Transverse colon (tissue), 4 donors: Measurements from ENCODE around the gene IPO4. TPM values are rescaled to one million over a fixed set of nuclear protein-coding genes. Genes with fewer than 3 reads are reported as not detected.

Experiments
- DNase-seq: peaks from one replicate; pipeline ENCODE4 v3.0.0-alpha.2; 2019
- H3K27ac ChIP-seq, 4 donors: fragments of 200-600 bp; sonication (generic); 2 replicates each; pipeline ENCODE4 v1.5.1; 2016 to 2018; ENCODE audit warnings: inconsistent platforms in 4 of 4
- H3K27me3 ChIP-seq: fragments of 200-600 bp; sonication (generic); 2 replicates; pipeline ENCODE4 v1.5.1; 2017; ENCODE audit warnings: inconsistent platforms
- H3K36me3 ChIP-seq, 4 donors: fragments of 200-600 bp; sonication (generic); 2 replicates each; pipeline ENCODE4 v1.5.1; 2017 to 2019; ENCODE audit warnings: inconsistent platforms in 4 of 4
- H3K4me1 ChIP-seq, 4 donors: fragments of 200-600 bp; sonication (generic); 2 replicates each; pipeline ENCODE4 v1.5.1; 2017 to 2020; ENCODE audit warnings: inconsistent platforms in 4 of 4
- H3K4me3 ChIP-seq, 4 donors: fragments of 200-600 bp; sonication (generic); 1 replicate in 1 of 4; 2 replicates in 3 of 4; pipeline versions ENCODE4 v1.5.1 to v1.6.1; 2017 to 2019; ENCODE audit warnings: inconsistent platforms in 4 of 4
- H3K9me3 ChIP-seq, 2 donors: fragments of 200-600 bp; sonication (generic); 2 replicates each; pipeline ENCODE4 v1.5.1; 2017 to 2019; ENCODE audit warnings: inconsistent platforms in 2 of 2
- CTCF ChIP-seq, 5 experiments: fragments of 200-600 bp in 3 of 5; fragments of 450-650 bp in 2 of 5; sonication (generic) in 3 of 5; IDR thresholded peaks; 1 replicate in 2 of 5; 2 replicates in 3 of 5; pipeline ENCODE4 v1.5.1; 2016 to 2017; ENCODE audit warnings: antibody characterized with exemption in 5 of 5, inconsistent platforms in 3 of 5, mild to moderate bottlenecking in 2 of 5, moderate library complexity in 1 of 5
- EP300 ChIP-seq: sonication (generic); formaldehyde crosslinking; IDR thresholded peaks from one replicate; pipeline ENCODE4 v1.6.1; 2017; ENCODE audit warnings: antibody characterized with exemption, low read depth
- POLR2A ChIP-seq: fragments of 450-650 bp; IDR thresholded peaks from one replicate; pipeline ENCODE4 v1.6.1; 2016; ENCODE audit warnings: antibody characterized with exemption, mild to moderate bottlenecking, moderate library complexity
- POLR2AphosphoS5 ChIP-seq, 3 donors: sonication (generic); formaldehyde crosslinking; IDR thresholded peaks; one replicate each; pipeline ENCODE4 v1.6.1; 2016; ENCODE audit warnings: antibody characterized with exemption in 3 of 3
- WGBS, 2 donors: methylation state at CpG; one replicate each; pipeline ENCODE4 v1.1.5; 2018; ENCODE audit warnings: low coverage in 1 of 2; 5-methylcytosine and 5-hydroxymethylcytosine counted together
- in situ Hi-C, 4 donors: fragments of 200-750 bp; cut with MboI; loops; one replicate each; pipeline versions ENCODE4 v1.15.0 to v1.15.1; 2017; ENCODE audit warnings: low sequenced_read_pairs in 3 of 4, low pct_ligation_motif_present in 1 of 4, low pct_unique_long_range_greater_than_20kb in 1 of 4
- intact Hi-C: fragments of 100-400 bp; cut with DNase I; formaldehyde crosslinking; loops from one replicate; pipeline ENCODE4 v1.15.1; 2023; ENCODE audit warnings: low total_unique reads
- total RNA-seq, 4 donors: library from RNA; depleted of rRNA; stranded (reverse); fragments of >200 nt; gene quantifications; one replicate each; pipeline ENCODE4 v1.1.0, GENCODE V29; 2016

IPO4 gene
- total RNA-seq, 4 donors from 2014 or later = 10.0 to 60.5 (median 37.3) TPM

DNA sequence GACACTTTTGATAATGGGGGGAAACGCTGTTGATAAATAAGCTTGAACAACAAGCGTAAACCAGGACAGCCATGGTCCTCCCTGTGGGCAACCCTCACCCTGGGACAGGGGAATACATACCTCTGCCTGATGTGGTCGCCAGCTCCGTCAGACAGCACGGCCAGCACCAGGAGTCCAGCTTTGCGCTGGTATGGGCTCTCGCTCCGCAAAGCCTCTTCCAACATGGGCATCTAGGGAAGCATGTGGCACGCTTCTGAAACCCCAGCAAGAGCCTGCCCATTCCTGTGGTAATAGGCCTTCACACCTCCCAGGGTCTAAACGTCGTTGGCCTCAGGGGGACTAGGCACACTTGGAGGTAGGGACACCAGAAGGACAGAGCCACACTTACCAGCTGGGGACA, 2.9 kb downstream of the IPO4 start:
- in situ Hi-C loops = no loop called here
- Histone ChIP-seq H3K27ac (no peak overlapping the region), H3K4me3 (no peak overlapping the region), H3K9me3 (no peaks in the 10 kb centered on the region), H3K27me3 (no peaks in the 10 kb centered on the region), H3K36me3 (peaks cover 0 to 15% (median 0%) of the 10 kb centered on the region in 4 donors), H3K4me1 (peaks cover 12 to 20% (median 12%) of the 10 kb centered on the region in 4 donors)
- no peak for DNase-seq
- WGBS, 2 donors = 80 to 95% methylated on average over 1 to 11 of the region's 11 CpGs
- intact Hi-C loops = no loop called here
- TF ChIP-seq CTCF (IDR thresholded peaks at IDR 0.05) = no peak

DNA sequence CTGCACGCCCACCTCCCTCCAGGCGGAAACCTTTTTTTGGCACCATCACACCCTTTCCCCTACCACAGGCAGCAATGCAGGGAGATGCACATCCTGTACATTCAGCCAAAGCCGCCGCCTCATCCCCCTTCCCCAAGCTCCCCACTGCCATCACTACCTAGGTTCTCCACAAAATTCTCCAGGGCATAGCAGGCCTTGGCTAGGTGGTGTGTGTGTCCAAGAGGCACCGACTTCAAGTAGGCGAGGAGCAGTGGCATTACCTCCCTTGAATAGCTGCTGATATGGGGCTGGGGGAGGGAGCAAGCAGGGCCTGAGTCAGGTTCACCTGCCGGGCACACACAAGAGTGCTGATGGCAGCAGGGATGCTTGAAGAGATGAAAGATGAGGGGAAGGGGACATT, 3.6 kb downstream of the IPO4 start:
- Histone ChIP-seq H3K27ac (no peak overlapping the region), H3K4me3 (no peak overlapping the region), H3K27me3 (no peaks in the 10 kb centered on the region), H3K9me3 (no peaks in the 10 kb centered on the region), H3K36me3 (peaks cover 0 to 20% (median 0%) of the 10 kb centered on the region in 4 donors), H3K4me1 (peaks cover 12 to 20% (median 15%) of the 10 kb centered on the region in 4 donors)
- no peak for TF ChIP-seq CTCF (IDR thresholded peaks at IDR 0.05)
- no peak for TF ChIP-seq EP300
- TF ChIP-seq POLR2AphosphoS5 (IDR thresholded peaks at IDR 0.05) = no peak
- TF ChIP-seq POLR2A = no peak
- no peak for DNase-seq
- 99% methylated on average over 7 of the region's 7 CpGs; no CpG with 5 or more reads in 1 of the 2 donors for WGBS, 2 donors
- intact Hi-C loops = no loop called here
- in situ Hi-C loops = no loop called here

DNA sequence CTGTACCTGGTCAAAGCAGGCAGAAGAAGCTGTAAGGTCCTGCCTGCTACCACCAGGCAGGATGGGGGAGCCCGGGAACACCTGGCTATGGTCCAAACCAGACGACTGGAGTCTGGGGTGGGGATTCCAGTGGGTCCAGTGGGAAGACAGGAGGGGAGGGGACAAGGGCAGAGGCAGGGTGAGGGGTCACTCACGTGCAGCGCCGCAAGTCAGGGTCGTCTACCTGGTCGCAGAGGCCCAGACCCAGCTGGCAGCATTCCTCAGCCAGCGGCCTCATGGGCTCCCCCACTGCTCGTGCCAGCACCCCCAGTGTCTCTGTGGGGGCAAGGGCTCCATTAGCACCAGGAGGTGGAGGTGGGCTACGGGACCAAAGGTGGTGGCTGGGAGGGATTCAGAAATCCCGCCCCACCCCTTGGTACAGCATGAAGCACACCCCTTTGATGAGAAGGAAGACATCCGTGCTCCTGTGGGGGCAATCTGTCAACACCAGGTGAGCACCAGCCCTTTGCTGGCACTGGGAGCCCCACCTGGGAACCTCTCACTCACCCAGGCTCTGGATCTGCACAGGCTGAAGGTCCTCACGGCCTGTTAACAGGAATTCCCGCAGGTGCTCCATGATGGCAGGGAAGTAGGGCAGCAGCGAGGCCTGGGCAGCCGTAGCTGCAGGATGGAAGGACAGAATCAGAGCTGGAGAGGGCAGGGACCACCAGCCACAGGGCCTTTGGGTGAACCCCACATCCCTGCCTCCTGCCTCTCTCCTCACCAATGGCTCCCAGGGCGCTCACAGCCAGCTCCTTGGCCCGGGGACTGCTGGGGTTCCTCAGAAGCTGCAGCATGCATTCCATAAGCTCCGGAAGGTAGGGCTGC, 4.3 kb downstream of the IPO4 start:
- intact Hi-C loops (no loop called here), in situ Hi-C loops (no loop called here)
- H3K4me1 ChIP-seq = peaks cover 17 to 24% (median 18%) of the 10 kb centered on the region in 4 donors
- no peak for DNase-seq
- no peak overlapping the region for H3K27ac ChIP-seq
- TF ChIP-seq POLR2AphosphoS5 (IDR thresholded peaks at IDR 0.05) = no peak
- TF ChIP-seq EP300 = no peak
- no peak for TF ChIP-seq POLR2A
- TF ChIP-seq CTCF (IDR thresholded peaks at IDR 0.05) = no peak
- H3K4me3 ChIP-seq = no peak overlapping the region
- no peaks in the 10 kb centered on the region for H3K9me3 ChIP-seq
- WGBS, 2 donors = 88% methylated on average over 19 of the region's 19 CpGs; no CpG with 5 or more reads in 1 of the 2 donors
- H3K27me3 ChIP-seq = no peaks in the 10 kb centered on the region
- H3K36me3 ChIP-seq = peaks cover 0 to 25% (median 0%) of the 10 kb centered on the region in 4 donors

DNA sequence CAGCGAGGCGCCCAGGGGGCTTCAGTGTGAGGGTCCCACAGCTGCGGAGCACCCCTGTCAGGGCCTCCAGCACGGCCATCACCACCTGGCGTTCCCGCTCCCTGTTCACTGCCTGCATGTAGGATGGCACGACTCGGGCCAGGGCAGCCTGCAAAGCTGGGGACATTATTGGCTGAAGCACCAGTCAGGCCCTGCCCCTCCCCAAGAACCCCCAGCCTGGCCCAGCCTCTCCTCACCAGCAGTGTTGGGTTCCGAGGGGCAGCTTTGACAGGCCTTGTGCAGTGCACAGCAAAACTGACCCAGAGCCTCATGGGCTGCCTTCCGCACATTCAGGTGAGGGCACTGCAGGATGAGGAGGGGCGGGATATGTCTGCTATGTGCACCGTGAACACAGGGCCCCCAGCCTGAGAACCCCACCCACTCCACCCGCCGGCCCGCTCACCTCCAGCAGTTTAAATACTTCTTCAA, 5.6 kb downstream of the IPO4 start:
- no peak for TF ChIP-seq EP300
- TF ChIP-seq POLR2A = no peak
- TF ChIP-seq POLR2AphosphoS5 (IDR thresholded peaks at IDR 0.05) = no peak
- no peak for TF ChIP-seq CTCF (IDR thresholded peaks at IDR 0.05)
- H3K4me1 ChIP-seq = peaks cover 12 to 19% (median 14%) of the 10 kb centered on the region in 4 donors
- no peaks in the 10 kb centered on the region for H3K9me3 ChIP-seq
- intact Hi-C loops = no loop called here
- H3K4me3 ChIP-seq = no peak overlapping the region
- H3K27me3 ChIP-seq = no peaks in the 10 kb centered on the region
- 97% methylated on average over 14 of the region's 15 CpGs; no CpG with 5 or more reads in 1 of the 2 donors for WGBS, 2 donors
- H3K36me3 ChIP-seq = peaks cover 0 to 27% (median 0%) of the 10 kb centered on the region in 4 donors
- H3K27ac ChIP-seq = no peak overlapping the region
- in situ Hi-C loops = no loop called here
- no peak for DNase-seq
